Mammary epithelial cell (primary cell): ENCODE measurements around the gene RCC1.

ENCODE experiments used
- CTCF ChIP-seq, 2 donors: IDR thresholded peaks in 1 of 2; conservative IDR thresholded peaks in 1 of 2; 2 replicates each; pipeline ENCODE4 v1.5.1; 2011 to 2012; ENCODE audit warnings: inconsistent platforms in 2 of 2, low read length in 2 of 2, mild to moderate bottlenecking in 2 of 2, control low read depth in 1 of 2, low read depth in 1 of 2; ENCODE audit not compliant: insufficient read depth in 1 of 2; ENCODE audit errors: extremely low read depth in 1 of 2
- EZH2 ChIP-seq: IDR thresholded peaks from 2 replicates; pipeline ENCODE4 v1.6.1; 2012; ENCODE audit warnings: low read length, inconsistent platforms, borderline replicate concordance

- TF ChIP-seq CTCF (conservative IDR thresholded peaks at IDR 0.05 in 1 of 2, IDR thresholded peaks at IDR 0.05 in 1 of 2; ENCODE audit: extremely low read depth in 1 of 2, insufficient read depth in 1 of 2, low read depth in 1 of 2, low read length in 2 of 2) (no peak), EZH2 (no peak)
These were observed 76.4 kb downstream of the RCC1 start for GRCh38 chr1:28582248-28582615.
